MCF 10A (cell line): Measurements from ENCODE around the gene ACADM. TPM values are rescaled to one million over a fixed set of nuclear protein-coding genes. Genes with fewer than 3 reads are reported as not detected.

Source experiments
- BruUV-seq: library from RNA; stranded (reverse); fragments of 400-500 nt; replicated peaks from 2 replicates; lab custom pipeline; 2021; lab: Mats Ljungman, UMichigan
- CTCF ChIA-PET: fragments of 300-600 bp; sonication (Branson Sonifier 250); formaldehyde crosslinking; extraction: SDS; loops from one replicate; lab custom pipeline; 2021; ENCODE audit warnings: antibody characterized with exemption, inconsistent platforms; lab: Yijun Ruan, JAX
- POLR2A ChIA-PET: fragments of 300-600, 350-650 bp; sonication (Branson Sonifier 250); formaldehyde crosslinking; extraction: SDS; loops from one replicate; lab custom pipeline; 2020; ENCODE audit warnings: antibody characterized with exemption, inconsistent platforms; lab: Yijun Ruan, JAX
- DNase-seq: peaks from one replicate; pipeline ENCODE4 v3.0.0-alpha.2; 2018; ENCODE audit not compliant: unreplicated experiment
- H3K27ac Mint-ChIP-seq: one replicate; pipeline ENCODE4 v1.8.0; 2022; ENCODE audit warnings: mild to moderate bottlenecking, low read depth, mixed read lengths; ENCODE audit not compliant: unreplicated experiment
- H3K27me3 Mint-ChIP-seq: one replicate; pipeline ENCODE4 v1.8.0; 2022; ENCODE audit warnings: mixed read lengths; ENCODE audit not compliant: insufficient read depth, unreplicated experiment
- H3K36me3 Mint-ChIP-seq: one replicate; pipeline ENCODE4 v1.8.0; 2022; ENCODE audit warnings: mild to moderate bottlenecking, moderate library complexity, mixed read lengths; ENCODE audit not compliant: insufficient read depth, unreplicated experiment
- H3K4me1 Mint-ChIP-seq: one replicate; pipeline ENCODE4 v1.8.0; 2022; ENCODE audit warnings: mixed read lengths; ENCODE audit not compliant: insufficient read depth, unreplicated experiment
- H3K4me3 Mint-ChIP-seq: one replicate; pipeline ENCODE4 v1.8.0; 2022; ENCODE audit warnings: mild to moderate bottlenecking, moderate library complexity, mixed read lengths; ENCODE audit not compliant: unreplicated experiment
- H3K9me3 Mint-ChIP-seq: one replicate; pipeline ENCODE4 v1.8.0; 2022; ENCODE audit warnings: mixed read lengths; ENCODE audit not compliant: unreplicated experiment
- CTCF ChIP-seq: fragments of 200-600 bp; IDR thresholded peaks from one replicate; pipeline ENCODE4 v1.8.0; 2022; ENCODE audit warnings: antibody characterized with exemption, mild to moderate bottlenecking; ENCODE audit not compliant: unreplicated experiment
- intact Hi-C: fragments of 100-400 bp; cut with micrococcal nuclease; formaldehyde crosslinking; loops from 2 replicates; pipeline ENCODE4 v1.14.1; 2022
- total RNA-seq: library from RNA; stranded (reverse); gene quantifications from 2 replicates; pipeline ENCODE4 v1.2.3, GENCODE V29; 2022

Gene ACADM
- total RNA-seq, 1 experiment from 2014 or later: 35.7 TPM

- no TSS peak for BruUV-seq
- Mint-ChIP-seq H3K27me3 (no peaks in the 10 kb centered on the region), H3K4me1 (no peaks in the 10 kb centered on the region), H3K4me3 (no peak overlapping the region), H3K36me3 (no peaks in the 10 kb centered on the region), H3K27ac (no peak overlapping the region), H3K9me3 (no peaks in the 10 kb centered on the region)
- TF ChIP-seq CTCF: no peak
- ChIA-PET POLR2A (interaction anchor here (0.6 kb wide), 1 partner anchor 416 kb away, joined by 3 read pairs; no protein-coding TSS in a partner anchor), CTCF (no interaction called here)
- no peak for DNase-seq
- intact Hi-C loops: no loop called here
These were observed 31.0 kb upstream of the ACADM start for GRCh38 chr1:75693551-75693950.

DNA sequence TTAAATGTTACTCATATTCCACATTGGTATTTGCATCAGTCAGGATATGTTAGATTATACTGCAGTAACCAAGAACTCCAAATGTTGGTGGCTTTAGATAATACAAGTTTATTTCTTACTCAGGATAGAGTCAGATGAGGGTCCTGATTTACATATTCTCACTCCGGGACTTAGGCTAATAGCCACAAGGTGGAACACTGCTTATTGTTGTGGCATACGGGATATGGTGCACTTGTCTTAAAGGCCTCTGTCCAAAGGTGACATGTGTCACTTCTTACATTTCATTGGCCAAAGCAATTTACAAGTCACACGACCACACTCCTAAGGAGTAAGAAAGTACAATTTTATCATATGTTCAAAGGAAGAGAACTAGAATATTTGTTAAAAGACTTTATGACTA lies 28.5 kb upstream of the ACADM start:
- POLR2A ChIA-PET: interaction anchor here (1.2 kb wide), 1 partner anchor 11 kb away, joined by 4 read pairs; no protein-coding TSS in a partner anchor
- BruUV-seq: no TSS peak

DNA sequence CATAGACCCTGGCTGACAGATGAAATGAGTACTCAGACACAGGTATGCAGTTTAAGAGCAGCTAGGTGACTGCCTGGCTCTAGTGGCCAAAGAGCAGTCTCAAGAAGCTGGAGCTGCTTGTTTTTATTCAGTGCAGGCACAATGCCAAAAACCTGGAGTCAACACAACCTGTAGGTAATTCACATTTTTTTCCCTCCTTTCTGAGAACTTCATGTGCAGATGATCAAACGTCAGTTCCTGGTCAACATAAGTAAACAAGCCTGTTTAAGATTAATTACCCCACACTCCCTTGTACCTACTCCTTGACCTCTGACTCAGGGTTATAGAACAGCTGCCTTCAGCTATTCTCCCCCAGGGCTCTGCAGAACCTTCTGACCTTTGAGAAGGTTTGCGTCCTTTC lies 17.3 kb upstream of the ACADM start:
- peak; percentile 52 for DNase-seq
- no peak overlapping the region for H3K27ac Mint-ChIP-seq
- H3K36me3 Mint-ChIP-seq: no peaks in the 10 kb centered on the region
- H3K27me3 Mint-ChIP-seq: no peaks in the 10 kb centered on the region
- ChIA-PET CTCF (no interaction called here), POLR2A (interaction anchor here (1.2 to 2.1 kb wide), 3 partner anchors 10 to 18 kb away, joined by 4 to 8 read pairs (median 4); partner anchors contain the start of gene ACADM)
- no peaks in the 10 kb centered on the region for H3K9me3 Mint-ChIP-seq
- H3K4me1 Mint-ChIP-seq: peaks cover 11% of the 10 kb centered on the region
- TF ChIP-seq CTCF: no peak
- H3K4me3 Mint-ChIP-seq: no peak overlapping the region
- intact Hi-C loops: no loop called here
- BruUV-seq: no TSS peak

More for the DNA sequence above, 28.5 kb upstream of the ACADM start:
- Mint-ChIP-seq H3K36me3 (no peaks in the 10 kb centered on the region), H3K4me1 (no peaks in the 10 kb centered on the region), H3K27me3 (peaks cover 17% of the 10 kb centered on the region), H3K9me3 (no peaks in the 10 kb centered on the region), H3K4me3 (no peak overlapping the region), H3K27ac (no peak overlapping the region)
- no peak for TF ChIP-seq CTCF
- CTCF ChIA-PET: no interaction called here
- intact Hi-C loops: no loop called here
- no peak for DNase-seq

GRCh38 chr1:75708910-75709309 lies 15.6 kb upstream of the ACADM start:
- peaks cover 11% of the 10 kb centered on the region for H3K4me1 Mint-ChIP-seq
- no peak overlapping the region for H3K4me3 Mint-ChIP-seq
- BruUV-seq: no TSS peak
- CTCF ChIA-PET: interaction anchor here (0.5 to 0.7 kb wide), 2 partner anchors 865 to 1330 kb away, joined by 3 to 6 read pairs; no protein-coding TSS in a partner anchor
- POLR2A ChIA-PET: interaction anchor here (1.2 to 1.8 kb wide), 3 partner anchors 13 to 16 kb away, joined by 3 to 4 read pairs (median 4); no protein-coding TSS in a partner anchor
- no peaks in the 10 kb centered on the region for H3K36me3 Mint-ChIP-seq
- H3K9me3 Mint-ChIP-seq: no peaks in the 10 kb centered on the region
- H3K27me3 Mint-ChIP-seq: no peaks in the 10 kb centered on the region
- DNase-seq: no peak
- intact Hi-C loops: no loop called here
- H3K27ac Mint-ChIP-seq: no peak overlapping the region
- no peak for TF ChIP-seq CTCF
